Stimulated activated CD4-positive, alpha-beta T cell treated with anti-CD3 and anti-CD28 coated beads, Interleukin-1b, Interleukin-23, amount 100 ng/mL, for 1 hour (primary cell): ENCODE results near the gene SKA2.
"Not testable (repeated sequence)": the region's sequence is repeated elsewhere in the genome, so short reads cannot be mapped to it uniquely, and the experiment has no call there.

Experiments
- DNase-seq, 2 donors: peaks; one replicate each; pipeline ENCODE4 v3.0.0-alpha.2; 2020; ENCODE audit warnings: low read depth in 2 of 2

SKA2 gene

GRCh38 chr17:59154721-59155438 is at the start of gene SKA2:
Gene SKA2, minus strand, starts transcription at chr17:59155186. Its CDS starts 23 bp downstream, at chr17:59155163.
- peak; percentile 84 to 94 for DNase-seq

GRCh38 chr17:59202320-59202719 is 47.3 kb upstream of the SKA2 start:
- DNase-seq: no peak

GRCh38 chr17:59199398-59199797 is 44.4 kb upstream of the SKA2 start:
- DNase-seq: no peak

- DNase-seq: no peak
These were observed 38.4 kb upstream of the SKA2 start for GRCh38 chr17:59193336-59193862.

- no peak for DNase-seq
These were observed 35.8 kb upstream of the SKA2 start for GRCh38 chr17:59190806-59191205.

GRCh38 chr17:59186850-59187249 is 31.9 kb upstream of the SKA2 start:
- no peak for DNase-seq

- DNase-seq: no peak
These were observed 31.0 kb upstream of the SKA2 start for GRCh38 chr17:59185997-59186396.

- no peak for DNase-seq
These were observed 26.5 kb upstream of the SKA2 start for GRCh38 chr17:59181481-59181880.

GRCh38 chr17:59180626-59181025 is 25.6 kb upstream of the SKA2 start:
- no peak for DNase-seq

- not testable (repeated sequence) for DNase-seq
These were observed 24.6 kb upstream of the SKA2 start for GRCh38 chr17:59179601-59180000.

GRCh38 chr17:59178266-59178985 is 23.4 kb upstream of the SKA2 start:
- no peak for DNase-seq

GRCh38 chr17:59175076-59175475 is 20.1 kb upstream of the SKA2 start:
- no peak for DNase-seq

GRCh38 chr17:59174671-59175070 is 19.7 kb upstream of the SKA2 start:
- no peak for DNase-seq

- no peak for DNase-seq
These were observed 17.5 kb upstream of the SKA2 start for GRCh38 chr17:59172436-59173004.

- DNase-seq: no peak
These were observed 12.6 kb upstream of the SKA2 start for GRCh38 chr17:59167571-59168001.

GRCh38 chr17:59165933-59166342 is 11.0 kb upstream of the SKA2 start:
- DNase-seq: peak in 1 of 2 donors; percentile 4

- no peak for DNase-seq
These were observed 6.5 kb upstream of the SKA2 start for GRCh38 chr17:59161477-59161876.

GRCh38 chr17:59160157-59161025 is 5.4 kb upstream of the SKA2 start:
- DNase-seq: no peak

- DNase-seq: peak; percentile 61 to 88
These were observed 622 bp upstream of the SKA2 start, which contains the start of gene PRR11 for GRCh38 chr17:59155439-59156177. Gene PRR11, plus strand, starts transcription at chr17:59155746. Its CDS starts 14,007 bp downstream, at chr17:59169753.

GRCh38 chr17:59154292-59154720 is 680 bp downstream of the SKA2 start:
- no peak for DNase-seq

GRCh38 chr17:59152925-59153324 is 2.1 kb downstream of the SKA2 start:
- no peak for DNase-seq
